Hippocampal formation (tissue), 2 donors: ENCODE data around the gene CHID1.

Source experiments
- DNase-seq, 2 donors: peaks; one replicate each; lab custom pipeline; 2025; lab: John Stamatoyannopoulos, UW

Gene CHID1

GRCh38 chr11:910044-910588, 494 bp downstream of the CHID1 start:
- no peak for DNase-seq

- DNase-seq: no peak
Observed at GRCh38 chr11:909406-909805, 1.2 kb downstream of the CHID1 start.

- DNase-seq: no peak
Observed at GRCh38 chr11:908273-908672, 2.3 kb downstream of the CHID1 start.

GRCh38 chr11:907668-908067, 2.9 kb downstream of the CHID1 start:
- DNase-seq: no peak

GRCh38 chr11:905952-906351, 4.7 kb downstream of the CHID1 start:
- no peak for DNase-seq

- no peak for DNase-seq
Observed at GRCh38 chr11:904380-904779, 6.2 kb downstream of the CHID1 start.

- DNase-seq: no peak
Observed at GRCh38 chr11:901452-902061, 9.1 kb downstream of the CHID1 start.

- DNase-seq: no peak
Observed at GRCh38 chr11:900545-900944, 10.1 kb downstream of the CHID1 start.

- no peak for DNase-seq
Observed at GRCh38 chr11:899724-900123, 10.9 kb downstream of the CHID1 start.

- DNase-seq: no peak
Observed at GRCh38 chr11:898540-899190, 11.9 kb downstream of the CHID1 start.

GRCh38 chr11:898143-898511, 12.5 kb downstream of the CHID1 start:
- DNase-seq: no peak

- no peak for DNase-seq
Observed at GRCh38 chr11:897253-898142, 13.1 kb downstream of the CHID1 start.

GRCh38 chr11:895331-896110, 15.1 kb downstream of the CHID1 start:
- DNase-seq: no peak

- no peak for DNase-seq
Observed at GRCh38 chr11:894575-895201, 15.9 kb downstream of the CHID1 start.

- DNase-seq: no peak
Observed at GRCh38 chr11:893008-893654, 17.5 kb downstream of the CHID1 start.

GRCh38 chr11:890794-891540, 19.6 kb downstream of the CHID1 start:
- DNase-seq: no peak

- no peak for DNase-seq
Observed at GRCh38 chr11:889687-890475, 20.7 kb downstream of the CHID1 start.

- DNase-seq: no peak
Observed at GRCh38 chr11:889257-889656, 21.4 kb downstream of the CHID1 start.
